ENCODE measurements around the gene TACR2.
A peak's percentile ranks its signal among the peaks of the same experiment; 100 is the strongest.

The TACR2 gene

GRCh38 chr10:69419096-69419743 lies 2.5 kb upstream of the TACR2 start:
- no peak for DNase-seq (ENCODE audit: low spot score)

- no peak for DNase-seq (ENCODE audit: low spot score)
Observed at GRCh38 chr10:69418052-69418752, 1.5 kb upstream of the TACR2 start.

- no peak for DNase-seq (ENCODE audit: low spot score)
Observed at GRCh38 chr10:69417542-69417941, 824 bp upstream of the TACR2 start.

GRCh38 chr10:69415951-69416350 lies 767 bp downstream of the TACR2 start:
- DNase-seq (ENCODE audit: low spot score), result no peak

DNA sequence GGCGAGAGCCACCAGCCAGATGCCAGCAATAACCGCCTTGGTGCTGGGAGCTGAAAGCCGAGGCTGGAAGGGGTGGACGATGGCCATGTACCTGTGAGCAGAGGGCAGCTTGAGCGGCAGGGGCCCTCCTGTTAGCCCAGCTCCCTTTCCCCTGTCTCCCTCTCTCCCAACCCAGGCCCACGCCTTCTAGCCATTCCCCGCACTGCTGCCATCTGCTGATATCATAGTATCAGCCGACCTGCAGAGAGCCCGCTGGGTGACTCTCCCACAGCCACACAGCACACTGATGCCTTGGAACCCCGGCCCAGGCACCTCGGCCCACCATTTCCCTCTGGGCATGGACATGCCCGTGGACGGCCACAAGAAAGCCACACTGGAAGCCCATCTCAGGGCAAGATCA lies 1.7 kb downstream of the TACR2 start:
- DNase-seq (ENCODE audit: low spot score), result no peak

GRCh38 chr10:69414036-69415018 lies 2.4 kb downstream of the TACR2 start:
- no peak for DNase-seq (ENCODE audit: low spot score)

DNA sequence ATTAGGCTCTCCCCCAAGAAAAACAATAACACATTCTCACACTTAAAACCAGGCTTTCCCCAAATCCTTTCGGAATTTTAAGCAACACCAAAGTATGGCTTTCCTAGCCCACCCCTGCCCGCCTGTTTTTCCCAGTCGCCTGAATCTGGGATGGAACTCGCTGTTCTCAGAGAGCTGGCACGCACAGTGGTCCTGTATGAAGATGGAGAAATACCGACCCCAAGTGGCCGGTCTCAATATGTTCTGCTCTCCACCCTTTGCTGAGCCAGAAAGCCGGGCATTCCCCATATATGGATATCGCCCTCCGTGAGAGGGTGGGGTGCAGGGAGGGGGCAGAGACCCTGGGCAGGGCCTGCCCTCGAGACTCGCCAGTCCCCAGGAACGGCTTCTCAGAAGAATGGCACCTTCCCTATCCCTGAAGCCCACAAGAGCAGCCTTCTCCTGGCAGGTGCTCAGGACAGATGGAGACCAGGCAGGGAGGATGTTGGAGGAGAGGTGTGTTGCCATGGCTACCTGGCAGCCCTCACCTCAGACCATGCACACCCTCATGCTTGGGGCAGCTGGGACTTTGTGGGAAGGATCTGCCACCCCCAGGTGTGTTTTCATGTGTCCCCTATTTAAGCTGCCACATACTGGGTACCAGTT lies 3.4 kb downstream of the TACR2 start:
- peak; percentile 75 for DNase-seq (ENCODE audit: low spot score)

GRCh38 chr10:69412232-69412790 lies 4.4 kb downstream of the TACR2 start:
- no peak for DNase-seq (ENCODE audit: low spot score)

DNA sequence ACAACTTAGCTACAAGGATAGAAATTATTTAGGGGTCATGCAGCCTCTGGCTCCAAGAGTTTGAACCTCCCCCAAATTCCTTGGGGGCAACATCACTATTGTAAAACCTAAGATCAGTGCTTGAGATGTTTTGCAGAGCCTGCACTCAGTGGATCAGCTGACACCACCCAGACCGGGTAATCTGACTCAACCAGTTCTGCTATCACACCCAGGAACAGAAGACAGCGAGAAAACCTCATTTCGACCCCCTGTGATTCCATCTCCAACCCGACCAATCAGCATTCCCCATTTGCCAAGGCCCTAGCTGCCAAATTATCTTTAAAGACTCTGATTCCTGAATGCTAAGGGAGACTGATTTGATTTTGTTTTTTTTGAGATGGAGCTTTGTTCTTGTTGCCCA lies 5.2 kb downstream of the TACR2 start:
- no peak for DNase-seq (ENCODE audit: low spot score)

- DNase-seq (ENCODE audit: low spot score), result no peak
Observed at GRCh38 chr10:69410487-69410886, 6.2 kb downstream of the TACR2 start.

DNA sequence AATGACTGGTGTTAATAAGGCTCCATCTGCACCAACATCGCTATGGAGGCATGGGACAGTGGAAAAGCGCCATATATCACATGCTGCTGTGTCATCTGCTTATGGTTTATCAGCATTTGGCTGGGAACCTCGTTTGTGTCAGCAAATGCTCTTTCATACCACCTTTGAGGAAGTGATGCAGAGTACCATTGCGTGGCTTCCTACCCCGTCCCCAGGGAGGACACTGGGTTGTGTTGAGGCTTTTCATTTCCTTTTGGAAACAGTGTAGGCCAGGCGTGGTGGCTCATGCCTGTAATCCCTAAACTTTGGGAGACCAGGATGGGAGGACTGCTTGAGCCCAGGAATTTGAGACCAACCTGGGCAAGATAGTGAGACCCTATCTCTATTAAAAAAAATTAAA lies 6.8 kb downstream of the TACR2 start:
- no peak for DNase-seq (ENCODE audit: low spot score)

DNA sequence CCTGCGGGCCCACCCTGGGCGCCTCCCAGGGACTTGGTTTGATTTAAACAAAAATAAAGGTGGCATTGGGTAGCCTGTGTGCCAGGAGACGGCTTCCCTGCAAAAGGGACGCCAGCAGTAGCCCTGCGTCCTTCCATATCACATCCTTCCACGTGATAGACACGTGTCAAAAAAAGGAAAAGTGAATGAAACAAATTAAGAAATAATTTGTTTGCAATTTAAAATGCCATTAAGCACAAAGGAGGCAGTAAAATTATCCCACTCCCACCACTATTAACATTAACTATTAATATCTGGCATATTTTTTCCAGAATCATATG lies 7.6 kb downstream of the TACR2 start:
- no peak for DNase-seq (ENCODE audit: low spot score)

DNA sequence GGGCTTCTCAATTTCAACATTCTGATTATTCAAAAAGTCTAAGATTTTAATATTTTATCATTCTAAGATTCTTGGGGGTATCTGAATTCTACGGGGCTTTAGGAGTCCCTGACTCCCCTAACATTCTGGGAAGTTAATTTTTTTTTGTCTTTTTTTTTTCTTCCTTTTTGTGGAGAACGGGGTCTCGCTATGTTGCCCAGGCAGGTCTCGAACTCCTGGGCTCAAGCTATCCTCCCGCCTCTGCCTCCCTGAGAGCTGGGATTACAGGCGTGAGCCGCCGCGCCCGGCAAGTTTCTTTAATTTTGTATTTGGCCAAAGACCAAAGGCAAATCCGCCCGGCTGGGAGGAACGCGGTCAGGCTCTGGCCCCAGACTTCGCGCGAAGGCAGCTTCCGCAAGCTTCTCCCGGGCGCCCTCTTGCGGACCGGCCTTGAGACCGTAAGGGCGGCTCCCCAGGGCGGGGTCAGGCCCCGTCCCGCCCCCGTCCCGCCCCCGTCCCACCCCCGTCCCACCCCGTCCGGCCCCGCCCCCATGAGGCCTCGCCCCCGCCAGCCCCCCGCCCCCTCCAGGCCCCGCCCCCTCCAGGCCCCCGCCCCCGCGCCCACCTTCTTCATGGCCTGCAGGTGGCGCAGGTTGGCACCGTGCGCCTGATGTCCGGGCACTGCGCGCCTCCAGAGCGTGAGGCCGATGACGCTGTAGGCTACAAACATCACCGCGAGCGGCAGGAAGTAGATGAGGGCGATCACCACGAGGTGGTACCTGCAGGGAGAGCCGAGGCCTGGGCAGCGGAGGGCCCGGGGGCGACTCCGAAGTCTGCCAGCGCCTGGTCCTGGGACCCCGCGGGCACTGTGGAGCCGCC lies 8.2 kb downstream of the TACR2 start:
- DNase-seq (ENCODE audit: low spot score), result peak; percentile 96

DNA sequence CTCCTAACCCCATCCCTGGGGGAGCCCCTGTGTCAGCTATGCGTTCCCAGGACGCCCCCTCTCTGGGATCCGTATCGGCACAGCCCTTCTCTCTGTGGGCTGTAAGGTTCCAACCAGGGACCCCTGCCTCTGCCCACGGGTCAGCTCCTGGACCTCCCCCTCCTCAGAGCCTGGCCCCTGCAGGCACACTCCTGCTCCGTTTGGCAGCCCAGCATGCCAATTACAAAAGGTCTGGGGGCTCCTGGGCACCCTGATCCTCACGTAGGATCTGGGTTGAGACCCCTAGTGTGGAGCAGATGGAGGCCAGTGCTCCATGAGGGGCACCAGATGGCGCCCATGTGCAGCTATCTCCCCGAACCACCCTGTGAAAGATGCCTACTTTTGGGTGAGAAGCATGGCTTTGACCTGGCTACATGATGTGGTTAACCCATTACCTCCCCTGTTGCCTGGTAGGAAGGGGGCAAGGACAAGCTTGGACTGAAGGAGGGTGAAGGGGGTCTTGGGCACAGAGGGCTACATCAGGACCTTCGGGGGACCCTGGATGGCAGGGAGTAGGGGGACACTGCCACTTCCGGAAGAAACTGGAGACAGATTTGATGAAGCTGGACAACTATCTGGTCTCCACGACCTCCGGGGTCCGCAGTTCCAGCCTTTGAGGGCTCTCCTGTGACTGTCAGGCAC lies 9.0 kb downstream of the TACR2 start:
- no peak for DNase-seq (ENCODE audit: low spot score)

GRCh38 chr10:69406816-69407580 lies 9.7 kb downstream of the TACR2 start:
- no peak for DNase-seq (ENCODE audit: low spot score)

GRCh38 chr10:69406302-69406811 lies 10.4 kb downstream of the TACR2 start:
- DNase-seq (ENCODE audit: low spot score), result no peak

DNA sequence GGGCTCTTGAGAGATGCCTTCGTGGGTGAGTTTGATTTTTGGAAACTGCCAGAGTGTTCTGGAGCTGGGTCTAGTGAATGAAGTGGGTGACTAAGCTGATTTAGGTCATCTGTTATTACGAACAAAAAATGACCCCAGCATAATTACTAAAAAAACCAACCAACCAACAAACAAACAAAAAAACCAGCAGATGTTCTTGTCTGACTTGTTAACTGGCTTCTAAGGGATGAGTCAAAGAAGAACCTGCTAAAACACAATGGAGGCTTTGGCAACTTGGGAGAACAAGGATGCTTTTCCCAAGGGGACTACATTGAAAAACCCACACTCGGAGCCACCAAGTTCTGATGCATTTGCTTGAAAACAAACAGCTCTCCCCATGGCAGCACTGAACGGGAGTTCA lies 11.5 kb downstream of the TACR2 start:
- DNase-seq (ENCODE audit: low spot score), result no peak

- no peak for DNase-seq (ENCODE audit: low spot score)
Observed at GRCh38 chr10:69404786-69405185, 11.9 kb downstream of the TACR2 start.

DNA sequence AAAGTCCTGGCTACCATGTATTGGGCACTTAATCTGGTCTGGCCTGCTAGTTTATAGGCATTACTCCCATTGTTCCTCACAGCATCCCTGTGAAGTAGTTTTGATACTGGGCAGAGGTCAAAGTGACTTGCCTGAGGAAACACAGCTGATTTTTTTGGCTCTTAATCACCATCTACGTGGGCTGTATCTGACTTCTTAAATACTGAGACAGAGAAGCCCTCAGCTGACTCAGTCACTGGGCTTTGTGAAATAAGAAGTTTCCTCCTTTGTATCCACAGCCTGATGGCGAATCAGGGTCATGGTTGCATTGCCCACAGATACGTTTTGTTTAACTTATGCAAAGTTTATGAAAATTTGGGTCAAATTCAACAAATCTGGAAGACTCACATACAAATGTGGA lies 13.2 kb downstream of the TACR2 start:
- DNase-seq (ENCODE audit: low spot score), result no peak

GRCh38 chr10:69403066-69403465 lies 13.7 kb downstream of the TACR2 start:
- DNase-seq (ENCODE audit: low spot score), result no peak

Measured in ecto neural progenitor cell (in vitro differentiated cells).